ENCODE results near the gene SNRPE.

SNRPE gene

GRCh38 chr1:203888807-203889251 lies 27.4 kb downstream of the SNRPE start:
- DNase-seq, result no peak
- H3F3A ChIP-seq (ENCODE audit: insufficient read depth, low read length), result no peaks in the 10 kb centered on the region
- H3K4me1 ChIP-seq (ENCODE audit: low read length), result no peaks in the 10 kb centered on the region
- no peaks in the 10 kb centered on the region for H3K27me3 ChIP-seq (replicated peaks; ENCODE audit: insufficient read depth, low read length)
- H4K20me1 ChIP-seq (ENCODE audit: insufficient read depth, low read length), result no peaks in the 10 kb centered on the region
- TF ChIP-seq EZH2phosphoT487 (IDR thresholded peaks at IDR 0.05; ENCODE audit: low read length) (no peak), CTCF (IDR thresholded peaks at IDR 0.05; ENCODE audit: low read length) (no peak), EZH2 (optimal IDR thresholded peaks at IDR 0.05; ENCODE audit: low read depth, low read length) (no peak)
- H3K27ac ChIP-seq (ENCODE audit: low read length), result no peak overlapping the region
- H3K79me2 ChIP-seq (ENCODE audit: low read length), result no peaks in the 10 kb centered on the region
- no peak overlapping the region for H2AFZ ChIP-seq (ENCODE audit: low read length)
- no peak overlapping the region for H3K4me3 ChIP-seq (ENCODE audit: low read length)
- H3K9me2 ChIP-seq (replicated peaks; ENCODE audit: insufficient read depth, low read length), result no peaks in the 10 kb centered on the region
- H3K9me3 ChIP-seq (replicated peaks; ENCODE audit: insufficient read depth, low read length), result no peaks in the 10 kb centered on the region
- H3K36me3 ChIP-seq (replicated peaks; ENCODE audit: insufficient read depth, low read length), result no peaks in the 10 kb centered on the region
- no peak overlapping the region for H3K4me2 ChIP-seq (ENCODE audit: low read depth, low read length)
- no peak overlapping the region for H3K9ac ChIP-seq (ENCODE audit: low read length)

DNA sequence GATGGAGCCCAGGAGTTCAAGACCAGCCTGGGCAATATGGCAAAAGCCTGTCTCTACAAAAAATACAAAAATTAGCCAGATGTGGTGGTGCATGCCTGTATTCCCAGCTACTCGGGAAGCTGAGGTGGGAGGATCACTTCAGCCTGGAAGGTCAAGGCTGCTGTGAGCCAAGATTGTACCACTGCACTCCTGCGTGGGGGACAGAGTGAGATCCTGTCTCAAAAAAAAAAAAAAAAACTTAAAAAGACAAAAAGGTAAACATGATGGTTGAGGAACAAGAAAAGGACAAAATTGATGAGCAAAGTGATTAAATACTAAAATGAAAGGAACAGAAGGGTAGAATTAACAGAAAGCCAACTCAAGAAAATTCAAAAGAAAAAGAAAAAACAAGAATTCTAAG lies 30.6 kb downstream of the SNRPE start:
- H3F3A ChIP-seq (ENCODE audit: insufficient read depth, low read length), result no peaks in the 10 kb centered on the region
- no peaks in the 10 kb centered on the region for H3K9me2 ChIP-seq (replicated peaks; ENCODE audit: insufficient read depth, low read length)
- H4K20me1 ChIP-seq (ENCODE audit: insufficient read depth, low read length), result no peaks in the 10 kb centered on the region
- H3K4me3 ChIP-seq (ENCODE audit: low read length), result no peak overlapping the region
- no peaks in the 10 kb centered on the region for H3K36me3 ChIP-seq (replicated peaks; ENCODE audit: insufficient read depth, low read length)
- TF ChIP-seq EZH2phosphoT487 (IDR thresholded peaks at IDR 0.05; ENCODE audit: low read length) (no peak), CTCF (IDR thresholded peaks at IDR 0.05; ENCODE audit: low read length) (no peak), EZH2 (optimal IDR thresholded peaks at IDR 0.05; ENCODE audit: low read depth, low read length) (no peak)
- no peak overlapping the region for H3K9ac ChIP-seq (ENCODE audit: low read length)
- no peak overlapping the region for H3K27ac ChIP-seq (ENCODE audit: low read length)
- no peak overlapping the region for H2AFZ ChIP-seq (ENCODE audit: low read length)
- H3K27me3 ChIP-seq (replicated peaks; ENCODE audit: insufficient read depth, low read length), result no peaks in the 10 kb centered on the region
- H3K9me3 ChIP-seq (replicated peaks; ENCODE audit: insufficient read depth, low read length), result no peaks in the 10 kb centered on the region
- DNase-seq, result no peak
- no peaks in the 10 kb centered on the region for H3K79me2 ChIP-seq (ENCODE audit: low read length)
- H3K4me1 ChIP-seq (ENCODE audit: low read length), result no peaks in the 10 kb centered on the region
- H3K4me2 ChIP-seq (ENCODE audit: low read depth, low read length), result no peak overlapping the region

DNA sequence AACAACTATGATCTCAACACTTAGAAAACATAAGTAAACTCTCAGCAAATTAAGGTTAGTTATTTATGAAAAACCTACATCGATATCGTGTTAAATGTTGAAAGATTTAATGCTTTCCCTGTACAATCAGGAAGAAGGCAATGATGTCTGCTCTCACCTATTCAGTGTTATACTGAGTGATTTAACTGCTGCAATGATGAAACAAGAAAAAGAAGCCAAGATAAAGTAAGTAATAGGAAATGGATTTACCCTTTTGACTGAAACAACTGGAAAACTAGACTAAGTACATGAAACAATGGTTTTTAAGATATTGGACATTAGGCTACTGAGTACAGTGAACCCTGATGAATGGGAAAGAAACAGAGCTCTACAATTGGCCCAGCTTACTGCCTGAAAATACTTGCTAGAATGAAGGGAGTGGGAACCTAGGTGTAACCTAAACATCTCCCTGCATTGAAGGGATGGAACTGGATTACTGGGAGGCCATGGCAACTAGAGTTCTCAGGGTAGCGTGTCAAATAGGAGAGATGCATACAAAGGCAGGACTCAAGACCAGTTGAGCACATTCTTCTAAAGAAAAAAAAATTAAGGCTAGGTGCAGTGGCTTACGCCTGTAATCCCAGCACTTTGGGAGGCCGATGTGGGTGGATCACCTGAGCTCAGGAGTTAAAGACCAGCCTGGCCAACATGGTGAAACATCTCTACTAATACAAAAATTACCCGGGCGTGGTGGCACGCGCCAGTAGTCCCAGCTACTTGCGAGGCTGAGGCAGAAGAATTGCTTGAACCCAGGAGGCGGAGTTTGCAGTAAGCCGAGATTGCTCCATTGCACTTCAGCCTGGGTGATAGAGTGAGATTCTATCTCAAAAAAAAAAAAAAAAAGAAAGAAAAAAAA lies 37.3 kb downstream of the SNRPE start:
- Histone ChIP-seq H3K9ac (ENCODE audit: low read length) (no peak overlapping the region), H2AFZ (ENCODE audit: low read length) (no peak overlapping the region), H3F3A (ENCODE audit: insufficient read depth, low read length) (no peaks in the 10 kb centered on the region), H3K9me2 (replicated peaks; ENCODE audit: insufficient read depth, low read length) (no peaks in the 10 kb centered on the region), H3K4me1 (ENCODE audit: low read length) (no peaks in the 10 kb centered on the region), H3K9me3 (replicated peaks; ENCODE audit: insufficient read depth, low read length) (no peaks in the 10 kb centered on the region), H3K4me3 (ENCODE audit: low read length) (no peak overlapping the region), H3K27ac (ENCODE audit: low read length) (no peak overlapping the region), H3K36me3 (replicated peaks; ENCODE audit: insufficient read depth, low read length) (no peaks in the 10 kb centered on the region), H3K27me3 (replicated peaks; ENCODE audit: insufficient read depth, low read length) (no peaks in the 10 kb centered on the region), H3K4me2 (ENCODE audit: low read depth, low read length) (no peak overlapping the region), H4K20me1 (ENCODE audit: insufficient read depth, low read length) (no peaks in the 10 kb centered on the region), H3K79me2 (ENCODE audit: low read length) (no peaks in the 10 kb centered on the region)
- no peak for TF ChIP-seq EZH2 (optimal IDR thresholded peaks at IDR 0.05; ENCODE audit: low read depth, low read length)
- TF ChIP-seq CTCF (IDR thresholded peaks at IDR 0.05; ENCODE audit: low read length), result no peak
- no peak for TF ChIP-seq EZH2phosphoT487 (IDR thresholded peaks at IDR 0.05; ENCODE audit: low read length)
- DNase-seq, result no peak

All from MM.1S (cell line).